ENCODE results near the gene DUSP5.

The DUSP5 gene

DNA sequence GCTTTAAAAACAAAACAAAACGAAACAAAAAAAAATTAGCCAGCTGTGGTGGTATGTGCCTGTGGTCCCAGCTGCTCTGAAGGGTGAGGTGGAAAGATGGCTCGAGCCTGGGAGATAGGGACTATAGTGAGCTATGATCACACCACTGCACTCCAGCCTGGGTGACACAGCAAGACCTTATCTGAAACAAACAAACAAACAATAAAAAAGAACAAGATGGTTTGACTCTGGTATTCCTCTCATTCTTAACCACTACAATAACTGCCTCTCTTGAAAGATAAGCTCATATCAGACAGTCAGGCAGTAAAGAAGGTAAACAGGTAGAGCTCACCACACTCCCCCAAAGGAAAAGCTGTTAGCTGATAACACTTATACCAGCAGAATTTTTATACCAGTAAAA lies 14.1 kb upstream of the DUSP5 start:
- no peak for DNase-seq

DNA sequence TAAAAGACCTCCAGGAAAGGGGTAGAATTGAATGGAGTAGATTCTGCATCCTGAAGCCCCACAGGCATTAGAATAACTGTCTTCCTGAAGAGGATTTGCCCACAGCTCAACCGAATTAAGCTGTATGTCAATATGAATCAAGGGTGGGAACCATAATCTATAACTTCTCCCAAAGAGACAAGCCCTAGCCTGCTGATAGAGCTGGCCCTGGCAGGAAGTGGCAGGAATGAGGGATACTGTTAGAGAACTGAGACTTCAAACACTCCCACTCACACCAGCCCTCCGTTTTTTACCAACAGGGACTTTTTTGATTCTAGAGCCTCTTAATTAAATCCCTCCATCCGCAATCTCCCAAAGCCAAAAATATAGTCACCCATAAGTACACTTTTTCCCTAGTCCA lies 12.2 kb upstream of the DUSP5 start:
- no peak for DNase-seq

DNA sequence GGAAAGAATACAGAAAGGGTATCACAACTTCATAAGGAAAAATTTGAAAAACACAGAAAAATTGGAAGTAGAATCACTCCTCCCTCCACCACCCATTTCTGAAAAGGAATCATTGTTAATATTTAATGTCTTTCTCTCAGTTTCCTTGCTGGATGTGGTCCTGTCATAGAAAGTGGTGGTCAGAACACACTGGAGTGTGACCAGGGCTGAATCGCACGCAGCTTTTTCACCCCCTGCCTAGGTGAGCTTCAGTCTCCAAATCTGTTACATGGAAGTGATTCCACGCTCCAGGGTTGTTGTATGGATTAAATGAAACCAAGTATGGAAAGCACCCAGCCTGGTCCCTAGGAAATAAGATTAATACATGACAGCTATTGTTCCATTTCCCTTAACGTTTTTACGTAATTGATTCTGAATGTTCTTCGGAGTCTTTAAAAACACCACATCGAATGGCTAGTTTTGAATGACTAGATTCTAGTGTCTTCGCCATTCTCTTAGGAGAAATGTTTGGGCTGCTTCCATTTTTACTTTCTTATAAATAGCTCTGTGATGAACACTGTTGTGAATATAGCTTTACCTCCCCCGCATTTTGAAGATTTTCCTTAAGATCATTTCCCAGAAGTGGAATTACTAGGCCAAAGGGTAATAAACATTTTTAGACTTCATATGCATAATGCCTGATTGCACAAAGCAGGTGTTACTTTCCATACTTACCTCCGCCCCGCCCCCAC lies 10.9 kb upstream of the DUSP5 start:
- DNase-seq: no peak

DNA sequence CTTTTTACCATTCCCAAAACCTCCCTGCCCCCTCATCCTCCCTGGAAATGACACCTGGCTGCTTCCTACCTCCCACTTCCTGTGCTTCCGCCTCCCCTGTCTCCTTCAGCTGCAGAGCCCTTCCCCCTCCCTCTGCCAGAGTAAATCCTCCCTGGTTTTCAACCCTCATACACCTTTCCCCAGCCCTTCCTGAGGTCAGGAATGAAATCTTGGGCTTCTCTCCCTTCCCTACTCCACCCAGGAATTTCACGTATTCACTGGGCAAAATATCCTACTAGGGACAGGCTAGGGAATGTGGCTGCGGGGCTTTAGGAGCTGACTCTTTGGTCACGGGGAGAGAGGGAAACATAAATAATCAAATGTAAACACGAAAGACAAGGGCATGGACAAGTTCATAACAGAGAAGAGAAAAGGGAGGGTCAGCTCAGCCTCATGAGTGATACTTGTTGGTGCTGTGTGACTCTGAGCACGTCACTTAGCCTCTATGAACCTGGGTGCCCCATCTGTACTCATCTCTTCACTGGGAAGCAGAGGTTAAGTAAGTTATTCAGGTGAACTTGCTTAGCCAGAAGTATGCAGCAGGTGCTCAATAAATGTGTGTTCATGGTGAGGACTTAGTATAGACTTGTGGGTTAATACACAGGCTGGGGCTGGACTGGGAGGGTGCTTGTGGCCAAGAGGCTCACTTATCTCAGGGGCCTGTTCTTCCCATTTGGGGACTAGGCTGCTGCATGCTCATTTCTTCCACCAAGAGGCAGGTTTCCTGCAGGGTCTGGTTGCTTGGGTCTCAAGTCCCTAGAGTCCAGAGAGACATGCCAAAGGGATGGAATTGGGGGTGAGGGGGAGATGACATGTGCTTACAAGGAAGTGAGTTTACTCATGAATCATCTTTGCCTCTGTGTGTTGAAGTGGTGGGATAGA lies 10.0 kb upstream of the DUSP5 start:
- peak; percentile 87 for DNase-seq

DNA sequence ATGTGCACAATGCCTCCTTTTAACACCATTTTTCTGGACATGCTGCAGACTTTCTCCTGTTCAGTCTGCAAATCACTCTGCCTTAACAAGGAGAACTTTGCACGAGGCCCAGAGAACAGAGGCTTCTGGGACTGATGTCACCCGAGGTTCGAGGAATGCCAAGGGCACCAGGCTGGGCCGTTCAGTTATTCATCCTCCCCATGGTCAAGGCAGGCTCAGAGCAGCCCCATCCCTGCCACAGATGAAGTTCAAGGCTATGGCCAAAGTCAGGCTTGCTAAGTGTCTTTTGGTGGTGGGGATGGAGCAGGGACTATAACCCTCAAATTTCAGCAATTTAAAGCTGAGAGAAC lies 9.4 kb upstream of the DUSP5 start:
- DNase-seq: no peak

DNA sequence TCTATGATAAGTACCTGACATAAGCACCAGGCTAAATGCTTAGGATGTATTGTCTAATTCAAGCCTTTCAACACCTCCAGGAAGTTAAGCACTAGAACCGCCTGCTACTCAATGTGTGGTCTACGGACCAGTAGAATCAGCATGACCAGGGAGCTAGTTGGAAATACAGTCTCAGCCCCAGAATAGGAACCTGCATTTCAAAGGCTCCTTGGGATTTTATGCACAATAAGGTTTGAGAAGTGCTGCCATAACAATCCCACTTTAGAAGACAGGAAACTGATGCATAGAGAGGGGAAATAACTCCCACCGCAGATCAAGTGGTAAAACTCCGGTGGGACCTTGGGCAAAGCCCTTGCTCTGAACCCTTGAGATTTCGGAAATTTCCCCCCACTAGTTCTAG lies 8.8 kb upstream of the DUSP5 start:
- DNase-seq: no peak

DNA sequence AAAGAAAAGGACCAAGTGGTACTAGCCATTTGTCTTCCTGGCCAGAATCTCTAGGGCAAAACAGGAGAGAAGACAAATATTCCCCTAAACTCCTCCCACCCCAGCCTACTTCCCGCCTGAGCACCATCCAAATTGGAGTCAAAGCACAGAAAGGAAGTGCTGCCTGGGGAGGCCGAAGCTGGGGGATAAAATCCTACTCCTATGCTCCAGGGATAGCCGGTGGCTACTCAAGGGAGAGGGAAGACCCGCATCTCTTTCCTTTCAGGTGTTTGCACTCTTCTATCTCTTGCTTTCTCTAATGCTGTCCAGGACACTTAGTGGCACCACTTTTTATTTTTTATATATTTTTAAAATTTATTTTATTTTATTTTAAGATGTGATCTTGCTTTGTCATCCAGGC lies 7.1 kb upstream of the DUSP5 start:
- DNase-seq: no peak

DNA sequence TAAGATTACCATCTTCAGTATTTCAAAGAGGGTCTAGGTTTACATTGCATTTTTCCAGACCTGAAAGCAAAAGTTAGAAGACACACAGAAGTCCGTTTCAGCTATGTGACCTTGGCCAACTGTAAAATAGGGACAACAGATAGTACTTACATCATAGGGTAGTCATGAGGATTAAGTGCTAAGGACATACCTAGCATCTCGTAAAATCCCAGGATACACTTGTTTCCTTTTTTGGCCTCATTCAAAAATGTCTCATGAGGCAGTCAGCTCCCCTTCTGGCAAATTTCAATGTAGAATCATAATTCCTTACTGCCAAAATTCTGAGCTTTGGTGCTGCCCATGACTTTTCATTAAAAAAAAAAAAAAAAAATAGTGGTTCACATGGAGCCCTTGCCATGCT lies 6.4 kb upstream of the DUSP5 start:
- DNase-seq: no peak

DNA sequence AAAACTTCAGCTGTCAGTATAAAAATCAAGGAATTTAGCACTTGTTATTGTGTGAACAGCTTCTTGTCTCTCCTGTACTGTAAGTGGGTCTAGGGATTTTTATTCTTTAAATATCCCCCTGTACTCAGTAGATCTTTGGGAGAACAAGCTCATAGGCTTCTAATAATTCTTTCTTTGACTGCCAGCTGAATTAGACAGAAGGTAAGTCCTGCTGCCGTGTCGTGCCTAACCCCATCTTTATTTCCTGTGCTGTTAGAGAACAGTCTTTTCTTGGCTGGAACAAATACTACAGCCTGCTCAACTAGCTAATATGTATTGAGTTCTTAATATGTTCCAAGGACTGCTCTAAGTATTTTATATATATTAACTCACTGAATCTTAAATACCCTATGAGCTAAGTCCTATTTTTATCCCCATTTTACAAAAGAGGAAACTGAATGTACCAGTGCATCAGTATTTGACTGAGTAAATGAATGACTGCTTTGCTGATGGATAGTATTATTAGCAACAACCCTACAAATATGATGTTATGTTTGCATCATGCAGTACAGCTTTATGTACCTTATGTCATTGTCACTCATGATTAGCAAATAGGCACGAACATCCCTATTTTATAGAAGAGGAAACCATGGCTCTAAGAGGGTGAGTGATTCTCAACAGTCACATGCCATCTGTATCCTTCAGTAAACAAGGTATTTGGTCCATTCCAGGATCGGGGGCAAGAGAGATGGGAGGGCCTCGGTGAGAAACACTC lies 5.5 kb upstream of the DUSP5 start:
- DNase-seq: no peak

DNA sequence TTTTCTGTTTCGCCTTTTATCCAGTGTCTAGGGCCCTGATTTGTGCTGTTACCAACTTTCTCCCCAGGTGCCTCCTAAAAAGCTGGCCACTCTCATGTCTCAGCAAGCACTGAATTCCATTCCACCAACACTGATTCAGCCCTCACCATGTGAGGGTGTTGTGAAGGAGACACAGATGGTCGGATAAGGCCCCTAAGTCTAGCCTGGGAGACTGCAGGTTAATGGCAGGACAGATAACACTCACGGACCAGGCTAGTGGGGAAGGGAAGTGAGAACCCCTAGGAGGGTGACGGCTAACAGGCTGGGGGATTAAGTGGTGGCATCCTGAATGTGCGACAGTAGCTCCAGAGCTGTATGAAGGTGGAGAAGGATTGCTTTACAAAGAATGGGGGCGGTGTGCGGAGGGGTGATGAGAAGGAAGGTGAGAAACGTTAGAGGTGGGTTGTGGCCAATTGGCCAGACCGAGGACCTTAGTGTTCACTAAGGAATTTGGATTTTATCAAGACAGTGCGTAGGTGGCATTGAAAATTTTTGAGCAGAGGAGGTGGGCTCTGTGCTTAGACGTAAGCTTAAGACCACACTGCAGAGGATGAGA lies 3.8 kb upstream of the DUSP5 start:
- no peak for DNase-seq

DNA sequence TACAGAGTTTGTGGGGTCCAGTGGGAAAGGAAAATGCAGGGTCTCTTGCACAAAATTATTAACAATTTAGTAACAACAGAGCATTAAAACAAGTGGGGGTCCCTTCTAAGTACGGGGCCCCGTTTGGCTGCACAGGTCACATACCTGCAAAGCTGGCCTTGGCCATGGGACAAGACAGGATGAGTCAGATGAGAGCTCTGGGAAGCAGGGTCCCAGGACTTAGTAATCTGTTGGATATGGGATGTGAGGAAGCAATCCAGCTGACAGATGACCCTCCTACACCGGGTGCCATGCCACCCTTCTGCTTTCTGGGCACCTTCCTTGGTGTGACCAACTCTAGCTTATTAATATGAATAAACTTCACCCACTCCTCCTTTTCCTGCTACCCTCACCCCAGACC lies 3.2 kb upstream of the DUSP5 start:
- DNase-seq: no peak

DNA sequence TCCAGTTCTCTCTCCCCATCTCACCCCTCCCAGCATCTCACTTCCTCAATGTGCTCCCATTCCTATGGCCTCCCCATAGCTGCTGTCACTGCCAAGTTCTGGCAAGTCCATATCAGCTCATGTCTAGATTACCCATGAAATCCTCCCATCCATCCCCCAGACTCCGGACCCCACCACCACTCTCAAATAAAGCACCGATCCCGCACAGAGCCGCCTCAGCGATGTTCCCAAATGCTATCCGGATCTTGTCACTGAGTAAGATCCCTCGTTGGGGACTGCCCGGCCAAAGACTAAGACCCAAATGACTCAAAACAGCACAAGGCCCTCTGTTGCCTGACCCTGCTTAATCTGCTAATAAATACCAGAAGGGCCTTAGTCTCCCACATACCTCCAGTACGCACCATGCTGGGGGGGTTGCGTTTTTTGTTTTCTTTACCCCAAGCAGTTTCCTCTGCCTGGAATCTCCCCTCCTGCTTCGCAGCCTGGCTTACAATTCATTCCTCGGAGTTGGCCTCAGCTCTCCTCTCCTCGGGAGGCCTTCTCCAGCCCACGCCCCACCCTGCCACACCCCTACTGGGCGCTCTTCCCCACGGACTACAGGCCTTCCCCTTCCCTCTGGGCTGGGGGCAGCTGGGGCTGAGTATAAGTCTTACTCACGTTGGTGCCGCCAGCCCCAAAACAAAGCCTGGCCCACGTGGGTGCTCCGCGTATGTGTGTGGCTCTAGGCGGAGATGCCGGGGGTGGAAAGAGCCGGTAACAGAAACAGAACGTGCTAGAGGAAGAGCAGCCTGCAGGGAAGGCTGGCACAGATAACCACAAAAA lies 1.8 kb upstream of the DUSP5 start:
- peak; percentile 91 for DNase-seq

DNA sequence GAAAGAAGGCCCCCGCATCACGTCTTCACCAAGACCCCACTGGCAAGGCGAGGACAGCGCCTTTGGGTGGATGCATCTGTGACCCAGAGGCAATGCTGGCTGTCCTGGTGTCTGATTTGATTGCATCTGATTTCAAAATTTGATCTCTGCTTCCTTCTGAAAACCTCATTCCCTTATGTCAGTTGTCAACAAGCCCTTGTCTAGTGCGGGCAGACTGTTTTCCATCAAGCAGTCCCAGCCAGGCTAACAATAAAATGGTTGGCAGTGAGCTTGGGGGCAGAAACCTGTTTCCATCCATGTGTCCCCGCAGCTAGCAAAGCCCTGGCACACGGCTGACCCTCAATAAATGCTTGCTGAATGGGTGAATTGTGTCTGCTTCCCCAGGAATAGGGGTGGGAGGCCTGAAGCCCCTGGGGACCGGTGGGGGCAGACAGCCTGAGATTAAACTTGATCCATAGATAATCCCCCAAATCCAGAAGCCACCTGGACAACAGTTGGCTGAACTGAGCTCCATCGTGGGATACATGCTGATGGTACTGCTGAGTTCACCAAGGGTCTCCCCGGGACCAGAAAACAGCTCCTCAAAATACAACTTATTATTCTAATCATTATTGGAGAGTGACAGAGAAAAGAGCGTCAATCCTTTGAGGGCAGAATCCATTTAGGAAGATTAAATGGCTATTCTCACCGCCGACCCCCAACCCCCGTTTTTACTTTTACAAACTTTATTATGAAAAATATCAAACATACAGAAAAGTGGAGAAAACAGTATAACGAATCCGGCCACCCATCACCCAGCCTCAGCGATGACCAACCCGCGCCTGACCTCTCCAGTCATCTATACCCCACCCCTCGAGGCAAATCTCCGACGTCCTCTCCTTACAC lies 912 bp upstream of the DUSP5 start:
- no peak for DNase-seq

DNA sequence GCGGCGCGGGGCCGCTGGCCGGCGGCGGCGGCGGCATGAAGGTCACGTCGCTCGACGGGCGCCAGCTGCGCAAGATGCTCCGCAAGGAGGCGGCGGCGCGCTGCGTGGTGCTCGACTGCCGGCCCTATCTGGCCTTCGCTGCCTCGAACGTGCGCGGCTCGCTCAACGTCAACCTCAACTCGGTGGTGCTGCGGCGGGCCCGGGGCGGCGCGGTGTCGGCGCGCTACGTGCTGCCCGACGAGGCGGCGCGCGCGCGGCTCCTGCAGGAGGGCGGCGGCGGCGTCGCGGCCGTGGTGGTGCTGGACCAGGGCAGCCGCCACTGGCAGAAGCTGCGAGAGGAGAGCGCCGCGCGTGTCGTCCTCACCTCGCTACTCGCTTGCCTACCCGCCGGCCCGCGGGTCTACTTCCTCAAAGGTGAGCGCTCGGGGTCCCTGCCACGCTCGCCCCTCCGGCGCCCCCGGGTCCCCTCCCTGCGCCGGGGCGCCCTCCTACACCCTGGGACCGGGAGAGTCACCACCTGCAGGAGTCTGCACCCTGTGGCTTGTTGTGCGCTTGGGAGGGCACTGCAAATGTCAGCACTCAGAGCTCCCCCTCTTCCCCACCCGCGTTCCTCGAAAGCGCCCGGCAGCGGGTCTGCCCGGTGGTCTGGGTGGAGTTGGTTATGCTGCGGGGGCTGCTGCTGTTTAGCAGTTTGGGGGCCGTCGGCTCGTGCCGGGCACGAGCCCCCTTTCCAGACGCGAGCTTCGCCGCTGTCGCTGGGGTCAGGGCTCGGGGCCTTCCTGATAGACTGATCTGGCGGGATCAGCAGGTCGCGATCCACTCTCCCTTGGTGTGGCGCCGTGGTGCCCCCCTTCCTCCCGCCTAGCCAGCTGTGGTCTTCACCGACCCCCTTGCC lies 627 bp downstream of the DUSP5 start:
- peak; percentile 56 for DNase-seq

DNA sequence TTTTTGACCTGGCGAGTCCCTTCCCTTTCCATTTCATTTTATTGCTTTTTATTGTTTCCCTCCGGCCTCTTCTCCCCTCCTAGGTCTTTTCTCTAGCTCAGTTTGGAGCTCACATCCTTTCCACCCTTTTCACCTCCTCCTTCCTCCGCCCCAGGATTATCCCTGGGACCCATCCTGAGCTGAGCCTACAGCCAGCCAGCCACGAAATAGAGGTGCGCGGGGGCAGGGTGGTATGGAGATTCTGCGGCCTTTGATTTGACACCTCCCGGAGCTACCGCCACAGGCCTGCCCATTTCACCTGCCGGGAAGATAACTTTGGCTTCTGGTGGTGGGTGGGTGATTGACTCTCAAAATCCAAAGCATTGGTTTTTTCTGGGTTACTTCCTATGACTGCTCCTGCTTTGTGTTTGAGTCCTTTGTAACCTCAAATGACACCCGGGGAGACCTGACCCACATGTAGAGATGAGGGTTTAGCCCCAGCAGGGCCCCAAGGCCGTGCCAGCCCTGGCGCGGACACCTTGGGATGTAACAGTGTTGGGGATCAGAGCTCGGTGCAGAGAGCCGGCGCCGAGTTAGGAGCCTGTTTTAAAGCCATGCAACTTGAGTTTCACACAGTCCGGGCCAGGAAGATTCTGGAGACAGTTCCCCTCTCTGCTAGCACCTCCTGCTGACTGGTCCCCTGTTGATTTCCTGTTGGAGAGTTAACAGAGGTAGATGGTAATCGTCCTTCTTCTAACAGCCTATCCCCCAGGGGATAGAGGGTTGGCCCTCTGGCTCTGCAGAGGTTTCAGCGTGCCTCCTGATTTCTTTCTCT lies 1.5 kb downstream of the DUSP5 start:
- DNase-seq: peak; percentile 79

DNA sequence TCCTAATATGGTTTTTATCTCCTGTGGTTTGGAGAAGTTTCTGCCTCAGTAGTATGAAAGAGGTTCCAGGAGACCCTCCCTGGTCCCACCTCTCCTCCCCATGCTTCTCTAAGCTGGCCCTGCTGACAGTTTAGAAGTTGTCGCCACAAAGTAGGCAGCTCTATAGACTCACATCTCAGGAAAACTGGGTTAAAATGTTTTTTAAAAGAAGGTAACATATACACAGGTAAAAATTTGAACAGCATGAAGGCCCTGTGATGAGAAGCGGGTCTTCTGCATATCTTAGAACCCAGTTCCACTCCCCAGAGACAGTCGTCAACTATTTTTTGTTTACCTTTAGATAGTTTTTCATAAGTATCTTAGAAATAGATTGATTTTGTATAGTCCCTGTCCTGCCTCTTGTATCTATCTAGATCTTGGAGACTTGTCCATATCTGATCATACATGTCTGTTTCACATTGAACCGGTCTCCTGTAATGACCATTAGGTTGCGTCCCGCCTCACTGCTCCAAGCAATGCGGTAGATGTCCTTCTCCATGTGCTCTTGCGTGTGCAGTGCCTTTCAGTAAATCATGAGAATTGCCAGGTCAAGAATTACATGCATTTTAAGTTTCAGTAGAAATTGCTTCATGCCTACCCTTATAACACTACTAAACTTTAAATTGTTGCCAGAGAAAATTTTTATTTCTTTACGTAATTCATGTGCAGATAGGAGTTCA lies 2.2 kb downstream of the DUSP5 start:
- no peak for DNase-seq

DNA sequence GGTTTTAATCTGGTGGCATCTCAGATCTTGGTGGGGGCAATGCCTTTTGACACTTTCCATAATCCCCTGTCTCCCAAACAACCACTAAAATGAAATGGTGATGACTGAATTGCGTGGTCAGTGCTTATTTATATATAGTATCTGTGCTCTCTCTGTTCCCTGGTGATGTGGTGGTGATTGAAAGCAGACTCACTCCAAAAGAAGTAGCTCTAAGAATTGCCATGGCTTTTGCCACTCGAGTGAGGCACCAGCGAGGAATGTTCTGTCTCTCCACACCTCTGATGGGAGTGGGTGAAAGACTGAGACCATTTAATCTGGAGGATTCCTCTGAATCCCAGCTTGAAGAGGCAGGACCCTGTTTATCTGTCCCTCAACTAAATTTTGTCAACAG lies 2.8 kb downstream of the DUSP5 start:
- peak; percentile 87 for DNase-seq

DNA sequence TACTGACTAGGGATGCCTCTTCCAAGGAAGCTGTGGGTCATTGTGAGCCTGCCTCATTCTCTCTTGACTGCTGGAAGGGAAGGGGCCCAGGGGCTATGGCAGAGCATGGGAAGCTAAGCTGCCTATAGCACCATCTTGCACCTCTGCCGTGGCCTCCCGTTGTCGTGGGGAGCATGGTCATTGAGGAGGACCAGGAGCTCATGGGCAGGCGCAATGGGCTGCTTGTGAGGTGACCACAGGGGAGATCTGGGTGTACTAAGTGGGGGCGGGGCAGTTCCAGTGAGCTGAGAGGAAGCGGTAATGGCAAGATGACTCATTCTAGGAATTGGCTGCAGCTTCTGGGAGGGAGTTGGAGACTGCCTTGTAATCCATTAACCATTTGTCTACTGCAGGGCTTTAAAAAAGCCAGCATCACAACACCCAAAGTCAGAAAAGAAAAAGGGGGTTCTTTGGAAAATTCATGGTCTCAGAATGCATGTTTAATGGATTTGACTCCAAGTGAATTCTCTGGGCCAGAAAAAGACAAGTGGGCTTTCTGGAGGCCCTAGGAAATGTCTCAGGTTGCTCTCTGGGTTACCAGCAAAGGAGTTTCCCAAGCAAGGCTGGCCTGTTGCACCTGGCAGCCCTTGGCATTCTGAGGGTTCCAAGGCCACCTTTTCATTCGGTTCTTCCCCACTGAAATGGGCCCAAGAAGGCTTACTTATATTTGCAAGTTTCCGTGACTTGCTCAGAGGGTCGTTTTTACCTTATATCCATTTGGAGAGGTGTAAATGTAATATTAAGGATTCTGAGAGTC lies 3.6 kb downstream of the DUSP5 start:
- peak; percentile 94 for DNase-seq

All from fibroblast of skin of right quadriceps (primary cell).